NCI-H1436 (cell line): Measurements from ENCODE around the gene PBXIP1.
A peak's percentile ranks its signal among the peaks of the same experiment; 100 is the strongest.
"Not testable (repeated sequence)": the region's sequence is repeated elsewhere in the genome, so short reads cannot be mapped to it uniquely, and the experiment has no call there.

Experiments
- DNase-seq: peaks from one replicate; lab custom pipeline; 2025; lab: John Stamatoyannopoulos, UW

The PBXIP1 gene

DNA sequence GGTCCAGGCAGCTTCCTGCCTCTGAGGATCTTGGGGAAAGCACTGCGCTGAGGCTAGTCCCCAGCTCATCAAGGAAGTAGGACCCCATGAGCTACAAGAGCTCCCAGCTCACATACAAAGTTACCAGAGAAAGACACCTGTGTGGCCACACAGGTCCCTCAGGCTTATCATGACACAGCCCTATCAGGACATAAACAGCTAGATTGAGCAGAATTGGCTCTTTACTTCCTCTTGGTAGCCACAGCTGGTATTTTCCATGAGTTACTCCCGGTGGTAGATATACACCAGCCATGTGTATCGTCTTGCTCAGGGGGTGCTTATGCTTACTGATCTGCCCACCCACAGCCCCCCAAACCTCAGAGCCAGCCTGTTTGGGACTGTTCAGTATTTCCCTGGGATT lies 38.7 kb upstream of the PBXIP1 start:
- DNase-seq, result no peak

DNA sequence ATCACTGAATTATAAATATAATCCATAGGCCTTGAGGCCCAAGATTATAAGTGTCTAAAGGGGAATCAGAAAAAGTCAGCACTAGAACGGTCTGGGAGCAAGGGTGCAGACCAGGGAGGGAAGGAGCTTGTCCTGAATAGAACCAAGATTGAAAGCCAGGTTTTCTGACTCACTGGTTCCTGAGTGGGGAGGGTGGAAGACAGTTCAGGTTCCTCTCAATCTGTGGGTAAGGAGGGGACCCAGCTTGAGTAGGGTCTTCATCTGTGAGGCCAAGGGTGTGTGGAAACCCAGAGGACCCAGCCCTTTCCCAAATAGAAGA lies 38.3 kb upstream of the PBXIP1 start:
- DNase-seq, result no peak

DNA sequence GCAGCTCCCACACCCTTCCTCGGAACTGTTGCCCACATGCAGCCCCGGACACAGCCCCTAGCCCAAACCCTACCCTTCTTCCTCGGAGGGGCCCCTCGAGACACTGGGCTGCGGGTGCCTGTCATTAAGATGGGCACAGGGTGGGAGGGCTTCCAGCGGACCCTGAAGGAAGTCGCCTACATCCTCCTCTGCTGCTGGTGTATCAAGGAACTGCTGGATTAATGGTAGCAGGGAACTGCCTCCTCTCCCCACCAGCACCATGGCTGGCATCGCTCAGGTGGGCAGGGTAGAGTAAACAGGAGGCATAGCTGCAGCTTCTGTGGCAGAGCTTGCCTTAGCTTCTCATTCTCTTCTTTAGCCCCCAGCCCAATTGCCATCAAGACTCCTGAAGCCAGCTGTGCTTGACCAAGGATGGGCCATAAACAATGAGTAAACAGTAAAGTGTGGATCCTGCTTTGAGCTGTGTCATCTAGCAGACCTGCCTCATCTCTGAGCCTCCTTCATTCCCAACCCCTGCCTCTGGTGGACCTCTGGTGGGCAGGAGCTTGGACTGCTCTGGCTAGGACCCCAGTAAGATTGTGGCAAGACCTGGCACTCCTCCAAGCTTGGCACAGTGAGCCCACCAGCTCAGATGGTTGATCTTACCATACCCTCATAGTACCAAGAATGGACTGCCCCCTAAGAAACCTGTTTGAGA lies 37.8 kb upstream of the PBXIP1 start, which contains the start of gene LENEP:
Gene LENEP (plus strand): TSS at position 15 of the 697 bp plus-strand sequence. CDS start 22 bp downstream, at position 37.
- DNase-seq, result no peak

DNA sequence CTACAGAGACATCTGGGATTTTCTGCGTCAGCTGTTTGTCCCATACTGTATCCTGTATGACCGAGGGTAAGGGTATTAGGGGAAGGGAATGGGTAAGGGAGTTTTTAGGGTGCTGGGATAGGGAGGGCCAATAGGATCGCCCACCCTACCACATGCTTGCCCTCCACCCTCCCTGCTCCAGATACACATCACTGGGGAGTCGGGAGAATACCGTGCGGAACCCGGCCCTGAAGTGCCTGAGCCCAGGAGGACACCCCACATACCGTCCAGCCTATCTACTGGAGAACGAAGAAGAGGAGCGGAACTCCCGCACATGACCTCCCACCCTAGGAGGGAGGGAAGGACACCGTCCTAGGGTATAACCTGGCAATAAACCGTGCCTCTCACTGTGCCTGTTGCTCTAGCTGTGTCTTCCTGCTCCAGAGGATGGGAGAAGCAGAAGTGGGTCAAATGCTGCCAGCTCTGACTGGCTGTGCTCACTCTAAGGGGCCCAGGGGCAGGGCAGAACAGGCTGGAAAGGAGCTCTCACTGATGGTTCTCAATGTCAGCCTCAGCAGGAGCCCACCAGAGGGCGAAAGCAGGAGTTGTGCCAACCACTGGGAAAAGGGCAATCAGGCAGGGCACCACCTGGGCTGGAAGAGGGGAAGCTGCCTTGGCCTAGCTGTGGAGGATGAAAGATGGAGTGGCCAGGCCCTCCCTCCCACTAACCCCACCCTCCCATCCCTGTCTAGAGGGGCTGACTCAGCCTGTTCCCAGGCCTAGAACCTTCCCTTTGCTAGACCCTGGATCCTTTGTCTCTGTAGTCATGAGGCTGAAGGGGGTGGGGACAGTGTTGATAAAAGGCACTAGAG lies 37.0 kb upstream of the PBXIP1 start:
- DNase-seq, result no peak

DNA sequence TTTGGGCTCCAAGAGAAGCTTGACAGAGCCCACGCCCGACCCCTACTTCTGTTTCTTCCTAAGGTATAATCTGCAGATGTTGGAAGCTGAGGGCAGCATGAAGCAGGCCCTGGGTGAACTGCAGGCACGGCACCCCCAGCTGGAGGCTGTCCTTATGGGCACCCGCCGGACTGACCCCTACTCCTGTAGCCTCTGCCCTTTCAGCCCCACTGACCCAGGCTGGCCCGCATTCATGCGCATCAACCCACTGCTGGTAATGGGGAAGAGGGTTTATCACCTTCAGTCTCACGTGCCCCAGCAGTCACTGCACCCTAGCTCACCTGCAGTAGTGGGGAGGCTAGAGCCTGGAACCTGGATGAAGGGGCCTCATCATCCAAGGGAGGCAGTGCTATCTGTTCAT lies 34.4 kb upstream of the PBXIP1 start:
- no peak for DNase-seq

DNA sequence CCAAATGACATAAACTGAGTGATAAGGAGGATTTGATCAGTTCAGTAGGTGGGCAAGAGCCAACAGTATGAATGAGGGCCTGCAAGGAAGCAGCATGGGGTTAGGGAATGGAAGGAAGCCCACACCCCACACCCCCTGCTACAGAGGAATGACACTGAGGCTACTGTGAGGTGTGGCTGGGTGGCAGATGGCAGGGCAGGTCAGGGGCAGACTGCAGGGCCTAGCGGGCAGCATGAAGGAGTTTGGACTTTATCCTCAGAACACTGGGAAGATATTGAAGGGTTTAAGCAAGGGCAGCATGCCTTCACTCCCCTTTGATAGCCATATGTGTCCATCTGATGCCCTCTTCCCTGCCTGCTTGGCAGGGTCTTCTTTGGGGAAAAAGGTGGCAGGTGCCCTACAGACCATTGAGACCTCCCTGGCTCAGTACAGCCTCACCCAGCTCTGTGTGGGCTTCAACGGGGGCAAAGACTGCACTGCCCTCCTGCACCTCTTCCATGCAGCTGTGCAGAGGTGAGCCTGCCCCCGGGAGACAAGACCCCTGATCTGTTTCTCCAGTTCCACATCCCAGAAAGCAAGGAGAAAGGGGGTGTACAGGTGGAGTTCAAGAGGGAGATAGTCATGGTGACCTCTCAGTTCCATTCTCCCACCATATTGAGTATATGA lies 33.4 kb upstream of the PBXIP1 start:
- DNase-seq, result no peak

DNA sequence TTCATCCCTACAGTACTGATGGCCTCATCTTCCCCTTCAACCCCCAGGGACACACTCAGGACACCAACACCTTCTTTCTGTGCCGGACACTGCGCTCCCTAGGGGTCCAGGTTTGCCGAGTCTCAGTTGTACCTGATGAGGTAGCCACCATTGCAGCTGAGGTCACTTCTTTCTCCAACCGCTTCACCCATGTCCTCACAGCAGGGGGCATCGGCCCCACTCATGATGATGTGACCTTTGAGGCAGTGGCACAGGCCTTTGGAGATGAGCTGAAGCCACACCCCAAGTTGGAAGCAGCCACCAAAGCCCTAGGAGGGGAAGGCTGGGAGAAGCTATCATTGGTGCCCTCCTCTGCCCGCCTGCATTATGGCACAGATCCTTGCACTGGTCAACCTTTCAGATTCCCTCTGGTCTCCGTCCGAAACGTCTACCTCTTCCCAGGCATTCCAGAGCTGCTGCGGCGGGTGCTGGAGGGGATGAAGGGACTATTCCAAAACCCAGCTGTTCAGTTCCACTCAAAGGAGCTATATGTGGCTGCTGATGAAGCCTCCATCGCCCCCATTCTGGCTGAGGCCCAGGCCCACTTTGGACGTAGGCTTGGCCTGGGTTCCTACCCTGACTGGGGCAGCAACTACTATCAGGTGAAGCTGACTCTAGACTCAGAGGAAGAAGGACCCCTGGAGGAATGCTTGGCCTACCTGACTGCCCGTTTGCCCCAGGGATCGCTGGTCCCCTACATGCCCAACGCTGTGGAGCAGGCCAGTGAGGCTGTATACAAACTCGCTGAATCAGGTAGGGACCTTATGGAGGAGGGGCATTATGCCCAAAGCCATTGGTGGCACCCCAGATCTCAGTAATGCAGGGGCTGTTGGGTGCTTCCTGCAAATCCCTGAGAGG lies 32.4 kb upstream of the PBXIP1 start:
- no peak for DNase-seq

DNA sequence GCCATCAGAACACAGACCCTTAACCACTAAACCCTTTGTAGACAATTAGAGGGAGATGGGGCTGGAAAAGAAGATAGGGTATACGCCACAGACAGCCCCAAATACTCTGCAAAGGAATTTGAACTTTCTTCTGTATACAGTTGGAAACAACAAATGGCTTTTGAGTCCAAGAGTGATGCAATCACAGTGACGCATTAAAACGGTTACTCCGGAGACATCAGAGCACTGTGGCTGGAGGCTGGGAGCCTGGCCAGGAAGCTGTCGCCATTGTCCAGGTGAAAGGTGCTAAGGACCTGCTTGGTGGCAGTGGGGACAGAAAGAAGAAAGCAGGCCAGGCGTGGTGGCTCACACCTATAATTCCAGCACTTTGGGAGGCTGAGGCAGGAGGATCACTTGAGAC lies 31.4 kb upstream of the PBXIP1 start:
- DNase-seq, result no peak

DNA sequence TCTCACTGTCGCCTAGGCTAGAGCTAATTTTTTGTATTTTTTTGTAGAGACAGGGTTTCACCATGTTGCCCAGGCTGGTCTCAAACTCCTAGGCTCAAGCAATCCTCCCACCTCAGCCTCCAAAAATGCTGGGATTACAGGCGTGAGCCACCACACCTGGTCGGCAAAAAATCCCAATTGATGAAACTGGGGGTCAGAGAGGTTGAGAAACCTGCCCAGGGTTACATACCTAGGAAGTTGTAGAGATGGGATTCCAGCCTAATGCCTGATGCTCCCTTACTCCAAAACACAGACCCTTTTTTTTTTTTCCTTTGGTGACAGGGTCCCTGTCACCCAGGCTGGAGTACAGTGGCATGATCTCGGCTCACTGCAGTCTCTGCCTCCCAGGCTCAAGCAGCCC lies 30.8 kb upstream of the PBXIP1 start:
- DNase-seq, result not testable (repeated sequence)

DNA sequence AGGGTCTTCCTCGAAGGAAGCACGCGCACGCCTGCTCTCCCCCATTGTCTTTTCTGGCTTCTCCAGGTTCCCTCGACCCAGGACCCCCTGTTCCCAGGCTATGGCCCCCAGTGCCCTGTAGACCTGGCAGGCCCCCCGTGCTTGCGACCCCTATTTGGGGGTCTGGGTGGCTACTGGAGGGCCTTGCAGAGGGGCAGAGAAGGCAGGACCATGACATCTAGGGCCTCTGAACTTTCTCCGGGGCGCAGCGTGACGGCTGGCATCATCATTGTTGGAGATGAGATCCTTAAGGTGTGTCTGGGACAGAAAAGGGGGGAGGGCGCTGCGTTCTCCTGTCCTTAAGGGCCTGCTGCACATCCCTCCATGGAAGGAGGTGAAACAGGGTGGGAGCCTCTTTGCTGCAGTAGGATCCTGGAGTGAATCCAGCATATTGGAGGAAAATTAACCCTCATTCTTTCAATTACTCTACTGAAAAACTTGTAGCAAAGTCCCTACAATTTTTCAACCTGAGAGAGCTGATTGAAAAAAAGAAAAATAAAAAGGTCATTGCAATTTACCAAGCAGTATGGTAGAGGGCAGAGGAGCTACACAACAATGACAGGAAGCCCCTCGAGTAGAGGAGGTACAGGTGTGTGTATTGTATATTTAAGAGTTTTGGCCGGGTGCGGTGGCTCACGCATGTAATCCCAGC lies 28.0 kb upstream of the PBXIP1 start:
- no peak for DNase-seq

DNA sequence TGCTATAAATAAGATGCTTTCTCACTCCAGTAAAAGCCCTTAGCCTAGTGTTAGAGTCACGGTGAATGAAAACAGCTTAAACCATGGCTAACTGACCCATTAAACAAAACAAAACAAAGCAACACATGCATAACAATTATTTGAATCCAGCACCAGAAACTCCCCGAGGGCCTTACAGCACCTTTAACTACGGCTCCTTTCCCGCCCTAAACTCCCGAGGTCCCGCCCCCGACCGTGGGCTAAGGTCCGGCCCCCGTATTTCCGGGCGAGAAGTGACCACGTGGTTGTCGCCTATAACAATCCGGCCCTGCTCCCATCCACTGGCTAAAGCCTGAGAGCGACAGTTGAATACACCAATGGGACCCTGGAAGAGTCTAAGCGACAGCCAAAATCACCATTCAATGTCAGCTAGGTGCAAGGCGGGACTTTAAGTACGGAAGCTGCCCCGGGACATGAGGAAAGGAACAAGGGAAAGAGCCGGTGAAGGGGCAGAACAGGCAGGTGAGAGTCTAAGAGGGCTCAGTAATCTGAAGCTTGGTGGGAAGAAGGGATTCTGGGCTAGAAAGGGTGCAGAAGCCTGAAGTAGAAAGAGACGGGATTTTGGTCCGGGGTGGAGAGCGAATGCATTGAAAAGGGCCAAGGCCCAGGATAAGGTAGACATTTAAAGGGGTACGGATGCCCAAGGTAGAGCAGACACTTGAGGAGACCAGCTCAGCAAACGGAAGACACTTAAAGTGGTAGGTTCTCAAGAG lies 27.2 kb upstream of the PBXIP1 start, which contains the start of gene FLAD1:
Gene FLAD1 (plus strand): TSS at position 448 of the 752 bp plus-strand sequence. CDS start 351 bp downstream, outside the sequence.
- DNase-seq, result peak; percentile 99

DNA sequence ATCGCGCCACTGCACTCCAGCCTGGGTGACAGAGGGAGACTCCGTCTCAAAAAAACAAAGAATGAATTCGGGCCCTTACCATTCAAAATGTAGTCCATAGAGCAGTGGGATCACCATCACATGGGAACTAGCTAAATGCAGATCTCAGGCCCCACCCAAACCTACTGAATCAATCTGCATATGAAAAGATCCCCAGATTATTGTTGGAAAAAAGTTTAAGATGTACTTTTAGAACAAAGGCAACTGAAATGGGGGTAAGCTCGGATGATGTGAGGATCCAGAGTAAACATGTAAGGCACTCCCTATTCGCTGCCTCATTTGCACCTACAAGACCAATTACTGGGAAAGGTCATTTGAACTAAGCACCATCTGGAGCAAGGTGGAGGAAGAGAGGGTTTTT lies 26.4 kb upstream of the PBXIP1 start:
- DNase-seq, result no peak

DNA sequence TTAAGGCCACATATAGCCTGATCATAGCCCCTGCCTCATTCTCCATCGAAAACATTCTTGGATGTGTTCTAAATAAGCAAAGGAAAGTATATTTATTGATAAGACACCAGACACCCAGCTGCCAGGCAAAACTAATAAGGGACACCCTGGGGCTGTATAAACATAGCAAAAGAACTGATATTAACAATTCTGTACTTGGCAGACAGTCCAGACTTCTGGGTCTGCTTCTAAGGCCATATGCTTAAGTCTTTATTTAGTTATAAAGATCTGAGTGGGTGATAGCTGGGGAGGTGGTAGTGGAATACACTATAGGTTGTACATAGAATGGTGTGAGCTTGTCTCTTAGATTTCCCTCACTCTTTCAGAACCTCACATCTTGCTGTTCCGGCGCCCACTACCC lies 22.5 kb upstream of the PBXIP1 start:
- DNase-seq, result no peak

DNA sequence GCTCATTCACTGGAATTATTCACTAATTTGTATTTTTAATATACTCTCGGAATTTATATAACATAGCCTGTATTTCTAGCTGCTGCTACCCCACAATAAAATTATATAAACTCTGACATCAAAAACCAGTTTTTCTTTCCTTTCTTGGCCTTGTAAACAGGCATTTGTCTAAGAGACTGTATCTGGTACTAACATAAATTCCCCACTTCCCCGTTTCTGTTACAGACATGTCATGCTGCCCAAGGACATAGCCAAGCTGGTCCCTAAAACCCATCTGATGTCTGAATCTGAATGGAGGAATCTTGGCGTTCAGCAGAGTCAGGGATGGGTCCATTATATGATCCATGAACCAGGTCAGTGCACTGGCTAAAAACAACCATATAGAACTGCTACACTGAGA lies 21.9 kb upstream of the PBXIP1 start:
- DNase-seq, result not testable (repeated sequence)

DNA sequence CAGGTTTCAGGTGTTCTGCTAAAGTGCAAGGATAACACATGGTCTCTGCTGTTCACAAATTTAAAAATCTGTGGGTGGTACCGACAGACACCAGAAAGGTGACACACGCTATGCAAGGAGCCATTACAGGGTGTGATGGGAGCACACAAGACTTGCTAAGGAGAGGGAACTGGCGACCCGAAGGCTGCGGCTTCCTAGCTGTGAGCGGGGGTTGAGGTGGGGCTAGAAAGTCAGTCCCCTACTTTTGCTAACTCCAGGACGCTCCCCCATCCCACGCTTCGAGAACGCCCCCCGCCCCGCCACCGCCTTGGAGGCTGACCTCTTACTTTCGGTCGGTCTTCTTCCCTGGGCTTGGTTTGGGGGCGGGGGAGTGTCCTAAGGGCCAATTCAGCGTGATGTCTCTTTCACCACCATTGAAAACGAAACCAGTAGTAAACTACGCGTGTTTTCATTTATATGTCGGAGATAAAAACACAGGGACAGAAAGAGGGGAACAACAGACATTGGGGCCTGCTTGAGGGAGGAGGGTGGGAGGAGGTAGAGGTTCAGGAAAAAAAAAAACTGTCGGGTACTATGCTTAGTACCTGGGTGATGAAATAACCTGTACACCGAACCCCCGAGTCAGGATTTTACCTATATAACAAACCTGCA lies 19.6 kb upstream of the PBXIP1 start:
- no peak for DNase-seq

DNA sequence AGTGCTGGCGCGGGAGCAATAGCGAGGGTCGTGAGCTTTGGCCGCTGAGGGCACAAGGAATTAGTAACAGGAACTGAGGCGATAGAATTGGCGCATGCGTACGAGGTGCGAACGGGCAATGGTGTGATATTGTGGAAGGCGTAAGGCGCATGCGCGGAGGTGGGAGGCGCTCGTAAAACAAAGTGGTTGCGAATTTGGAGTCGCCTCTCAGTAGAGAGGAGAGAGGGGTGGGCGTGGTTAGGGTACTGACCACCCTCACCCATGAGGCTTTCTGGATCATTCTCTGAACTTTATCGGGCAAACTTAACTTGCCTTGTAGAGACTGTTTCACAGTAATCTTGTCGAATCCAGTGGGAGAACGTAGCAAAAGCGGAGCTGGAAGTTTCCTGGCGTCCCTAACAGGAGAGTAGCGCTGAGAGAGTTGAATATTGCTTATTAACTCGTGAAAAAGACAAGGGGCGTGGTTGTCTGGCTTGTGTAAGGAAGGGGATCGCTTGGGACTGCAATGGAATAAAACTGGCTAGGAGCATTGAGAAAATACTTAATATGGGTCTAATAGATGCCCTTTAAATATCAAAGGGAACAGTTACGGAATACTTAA lies 19.0 kb upstream of the PBXIP1 start:
- DNase-seq, result peak; percentile 94

DNA sequence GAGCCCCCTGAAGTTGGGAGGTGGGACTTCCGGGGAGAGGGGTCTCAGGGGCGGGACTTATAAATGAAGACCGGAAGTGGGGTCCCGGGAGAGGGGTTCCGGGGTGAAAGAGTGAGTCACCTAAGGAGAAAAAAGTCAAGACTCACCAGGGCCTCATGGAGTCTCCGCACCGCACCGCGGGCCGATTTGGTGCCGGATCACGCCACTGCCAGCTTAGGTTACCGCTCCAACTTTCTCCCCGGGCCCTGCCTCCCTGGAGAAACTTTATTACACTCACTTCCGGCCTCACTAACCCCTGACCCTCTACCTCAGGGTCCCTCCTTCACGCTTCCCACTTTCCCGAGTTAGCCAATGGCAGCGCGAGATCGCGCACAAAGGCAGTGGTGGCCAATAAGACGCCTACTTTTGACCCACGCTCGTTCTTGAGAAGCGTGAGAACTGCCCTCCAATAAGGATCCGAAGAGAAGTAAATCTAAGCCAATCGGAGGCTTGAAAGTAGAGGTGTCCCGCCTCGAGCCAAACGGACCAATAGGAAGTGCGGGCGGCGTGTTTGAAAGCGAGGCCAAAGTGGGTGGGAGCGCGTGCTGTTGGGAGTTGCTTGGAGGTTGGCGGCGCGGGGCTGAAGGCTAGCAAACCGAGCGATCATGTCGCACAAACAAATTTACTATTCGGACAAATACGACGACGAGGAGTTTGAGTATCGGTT lies 18.4 kb upstream of the PBXIP1 start, which contains the start of gene CKS1B:
Gene CKS1B (plus strand): TSS at position 580 of the 706 bp plus-strand sequence. CDS start 65 bp downstream, at position 645.
- peak; percentile 99 for DNase-seq

DNA sequence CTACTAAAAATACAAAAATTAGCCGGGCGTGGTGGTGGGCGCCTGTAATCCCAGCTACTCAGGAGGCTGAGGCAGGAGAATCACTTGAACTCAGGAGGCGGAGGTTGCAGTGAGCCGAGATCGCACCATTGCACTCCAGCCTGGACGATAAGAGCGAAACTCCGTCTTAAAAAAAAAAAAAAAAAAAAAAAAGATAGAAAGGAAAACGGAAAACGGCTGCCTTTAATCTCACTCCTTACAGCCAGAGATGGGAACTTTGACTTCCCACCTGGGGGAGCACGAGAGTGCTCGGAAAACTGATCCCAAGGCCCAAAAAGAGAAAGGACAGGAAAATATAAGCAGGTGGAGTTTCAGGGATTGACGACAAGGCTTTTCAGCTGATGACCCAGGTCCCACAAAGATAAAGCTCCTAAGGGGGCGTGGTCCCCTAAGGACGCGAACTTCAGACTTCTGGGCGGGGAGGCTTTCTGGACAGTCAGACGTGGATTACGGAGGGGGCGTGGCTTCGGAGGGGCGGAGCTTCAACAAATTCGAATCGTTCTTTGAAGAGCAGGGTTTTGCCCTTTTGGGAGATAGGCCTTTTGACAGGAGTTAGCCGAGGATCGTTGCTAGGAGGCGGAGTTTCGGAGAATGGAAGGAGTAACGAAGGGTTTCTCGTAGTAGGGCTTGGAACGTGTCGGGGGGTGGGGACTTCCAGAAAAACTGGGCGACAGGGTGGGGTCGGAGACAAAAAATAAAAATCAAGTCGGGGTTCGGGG lies 17.6 kb upstream of the PBXIP1 start:
- DNase-seq, result peak; percentile 85
